GM18498 (cell line): ENCODE measurements around the gene SLC1A7.

Experiments used
- ATAC-seq: cut with Tn5 transposase; IDR thresholded peaks from one replicate; pipeline ENCODE4 v1.9.1; 2021; ENCODE audit warnings: mild to moderate bottlenecking, moderate library complexity; ENCODE audit not compliant: unreplicated experiment

Gene SLC1A7

DNA sequence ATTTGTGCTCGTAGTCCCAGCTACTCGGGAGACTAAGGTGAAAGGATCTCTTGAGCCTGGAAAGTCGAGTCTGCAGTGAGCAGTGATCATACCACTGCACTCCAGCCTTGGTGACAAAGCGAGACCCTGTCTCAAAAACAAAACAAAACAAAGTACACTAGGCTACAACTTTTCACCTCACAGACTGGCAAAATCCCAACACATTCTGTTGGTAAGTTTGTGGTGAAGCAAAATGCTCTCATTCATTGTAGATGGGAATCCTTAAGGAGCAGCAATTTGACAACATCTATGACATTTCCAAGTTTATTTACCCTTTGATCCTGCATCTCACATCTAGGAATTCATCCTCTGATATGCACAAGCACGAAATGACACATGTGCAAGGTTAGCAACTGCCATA, 20.2 kb upstream of the SLC1A7 start:
- ATAC-seq, result no peak

DNA sequence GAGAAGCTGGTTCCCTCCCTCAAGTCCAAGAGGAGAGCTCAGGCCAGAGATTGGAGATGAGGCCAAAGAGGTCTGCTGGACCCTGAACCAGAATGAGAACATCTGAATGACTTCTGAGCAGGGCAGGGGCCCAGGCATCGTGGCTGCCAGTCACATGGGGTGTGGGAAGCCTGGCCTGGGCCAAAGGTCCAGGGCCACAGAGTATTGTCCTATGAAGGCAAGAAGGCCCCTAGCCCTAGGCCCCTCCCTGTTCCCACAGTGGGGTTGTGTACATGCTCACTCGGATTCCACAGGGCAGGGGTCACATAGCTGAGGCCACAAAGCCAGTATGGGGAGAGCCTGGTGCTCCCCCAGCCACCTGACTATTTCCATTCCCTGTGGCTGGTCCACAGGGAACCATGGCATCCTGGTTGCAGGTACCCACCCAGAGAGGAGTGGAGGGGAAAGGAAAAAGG, 18.5 kb upstream of the SLC1A7 start:
- no peak for ATAC-seq

- no peak for ATAC-seq
Measured at GRCh38 chr1:53158900-53159299, 16.5 kb upstream of the SLC1A7 start.

DNA sequence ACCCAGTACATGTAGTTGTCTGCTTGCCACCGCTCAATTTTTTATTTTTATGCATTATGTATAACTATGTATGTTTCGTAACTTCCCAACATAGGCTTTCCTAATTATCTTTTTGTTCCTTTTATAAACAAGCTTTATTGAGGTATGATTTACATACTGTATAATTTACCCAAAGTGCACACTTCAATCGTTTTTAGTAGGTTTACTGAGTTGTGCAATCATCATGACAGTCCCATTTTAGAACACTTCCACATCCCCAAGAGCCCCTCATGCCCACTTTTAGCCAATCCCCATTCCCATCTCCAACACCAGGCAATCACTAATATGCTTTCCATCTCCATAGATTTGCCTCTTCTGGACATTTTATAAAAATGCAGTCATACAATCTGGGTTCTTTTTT, 14.3 kb upstream of the SLC1A7 start:
- no peak for ATAC-seq

- ATAC-seq, result no peak
Measured at GRCh38 chr1:53155945-53156344, 13.5 kb upstream of the SLC1A7 start.

- no peak for ATAC-seq
Measured at GRCh38 chr1:53155534-53155933, 13.1 kb upstream of the SLC1A7 start.

- no peak for ATAC-seq
Measured at GRCh38 chr1:53154859-53155438, 12.5 kb upstream of the SLC1A7 start.

- no peak for ATAC-seq
Measured at GRCh38 chr1:53153752-53154151, 11.3 kb upstream of the SLC1A7 start.

DNA sequence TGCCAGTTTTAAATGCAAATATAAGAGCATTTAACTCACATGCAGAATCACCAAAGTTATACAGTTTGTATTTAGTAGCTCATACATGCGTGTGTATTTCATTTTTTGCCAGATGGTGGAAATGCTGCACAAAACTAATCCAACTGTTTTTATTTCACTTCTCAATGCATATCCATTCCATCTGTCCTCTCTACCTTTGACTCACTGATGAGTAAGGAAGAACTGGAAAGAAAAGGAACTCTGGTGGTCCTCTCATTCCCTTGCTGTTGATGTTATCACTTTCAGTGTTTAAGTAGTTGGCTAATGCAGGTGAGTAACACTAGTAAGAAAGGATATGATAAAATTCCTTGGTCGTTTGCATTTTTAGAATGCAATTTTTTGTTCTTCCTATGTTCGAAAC, 5.7 kb upstream of the SLC1A7 start:
- no peak for ATAC-seq

- ATAC-seq, result no peak
Measured at GRCh38 chr1:53147174-53147573, 4.7 kb upstream of the SLC1A7 start.

DNA sequence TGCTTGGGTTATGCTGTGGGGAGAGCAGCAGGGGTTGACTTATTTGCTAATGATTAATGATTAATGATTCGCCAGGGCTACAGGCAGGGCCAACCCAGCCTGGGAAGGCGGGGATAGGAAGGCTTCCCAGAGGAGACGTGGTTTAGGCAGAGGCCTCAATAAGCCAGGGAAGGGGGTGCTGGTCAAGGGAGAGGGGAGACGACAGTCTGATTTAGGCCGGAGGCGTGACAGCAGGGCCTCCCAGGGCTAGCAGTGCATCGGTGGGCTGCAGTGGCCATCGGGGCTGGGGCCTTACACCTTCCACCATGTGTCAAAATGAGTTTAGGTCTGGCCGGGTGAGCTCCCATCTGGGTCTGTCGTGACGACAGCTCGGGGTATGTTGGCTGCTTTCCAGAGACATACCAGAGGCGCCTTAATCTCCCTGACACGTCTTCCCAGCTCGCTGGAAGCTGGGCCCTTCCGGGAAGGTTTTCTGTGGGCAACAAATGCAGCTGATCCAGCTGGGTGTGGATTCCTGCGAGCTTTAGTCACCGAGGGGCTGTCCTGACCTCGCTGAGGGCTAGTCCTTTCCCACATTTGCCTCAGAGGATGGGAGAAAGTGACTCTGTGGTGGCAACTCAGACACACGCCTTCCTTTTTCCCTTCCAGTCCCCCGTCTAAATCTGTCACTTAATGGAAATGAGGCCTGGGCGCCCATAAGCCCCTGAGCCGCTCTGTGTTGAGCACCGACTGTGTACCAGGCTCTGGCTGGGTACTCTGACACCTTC, 3.7 kb upstream of the SLC1A7 start:
- no peak for ATAC-seq

DNA sequence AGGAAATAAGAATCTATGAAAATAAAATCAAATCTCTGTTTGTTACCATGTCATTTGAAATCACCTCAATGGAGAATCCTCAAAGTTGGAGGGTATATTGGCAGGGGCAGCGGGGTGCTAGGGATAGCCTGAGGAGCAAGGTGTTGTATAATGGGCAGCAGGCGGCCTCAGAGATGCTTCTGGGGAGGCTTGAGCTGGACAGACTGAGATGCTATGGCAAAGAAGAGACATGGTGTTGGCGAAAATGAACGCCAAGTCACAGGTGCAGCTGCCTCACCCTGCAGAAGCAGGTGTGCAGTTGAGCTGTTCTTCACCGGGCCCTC, 3.1 kb upstream of the SLC1A7 start:
- no peak for ATAC-seq

GRCh38 chr1:53145051-53145600, 2.7 kb upstream of the SLC1A7 start:
- ATAC-seq, result no peak

DNA sequence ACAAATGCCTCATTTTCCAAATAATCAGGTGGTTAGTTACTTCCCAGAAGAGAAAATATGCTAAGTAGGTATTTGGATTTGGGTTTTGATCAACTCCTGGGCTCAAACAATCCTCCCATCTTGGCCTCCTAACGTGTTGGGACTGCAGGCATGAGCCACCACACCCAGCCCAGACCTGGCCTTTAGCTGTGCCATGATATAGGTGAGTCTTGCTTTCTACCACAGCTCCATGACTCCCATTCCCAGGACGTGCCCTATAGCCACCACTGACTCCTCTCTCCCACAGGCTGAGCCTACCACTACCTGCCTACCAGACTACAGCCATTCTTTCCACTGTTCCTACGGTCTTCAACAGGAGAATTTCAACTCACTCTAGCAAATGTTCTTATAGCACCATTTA, 1.8 kb upstream of the SLC1A7 start:
- no peak for ATAC-seq

- ATAC-seq, result no peak
Measured at GRCh38 chr1:53143527-53143926, 1.1 kb upstream of the SLC1A7 start.

- ATAC-seq, result no peak
Measured at GRCh38 chr1:53141487-53142055, 867 bp downstream of the SLC1A7 start.

- no peak for ATAC-seq
Measured at GRCh38 chr1:53140451-53140850, 2.0 kb downstream of the SLC1A7 start.

GRCh38 chr1:53139951-53140361, 2.5 kb downstream of the SLC1A7 start:
- ATAC-seq, result no peak

GRCh38 chr1:53138991-53139884, 3.2 kb downstream of the SLC1A7 start:
- ATAC-seq, result no peak

- ATAC-seq, result no peak
Measured at GRCh38 chr1:53137729-53138128, 4.7 kb downstream of the SLC1A7 start.

- no peak for ATAC-seq
Measured at GRCh38 chr1:53135735-53136114, 6.7 kb downstream of the SLC1A7 start.
